Neural cell (in vitro differentiated cells): ENCODE measurements around the gene AFDN. TPM values are rescaled to one million over a fixed set of nuclear protein-coding genes. Genes with fewer than 3 reads are reported as not detected.

Experiments
- H2AFZ ChIP-seq: fragments of 200-600, 300-800 bp; sonication (generic), shearing (Covaris generic); 2 replicates; pipeline ENCODE4 v1.6.0; 2014; ENCODE audit warnings: low read depth, mild to moderate bottlenecking, antibody characterized with exemption, low read length, moderate library complexity
- H3F3A ChIP-seq: fragments of 200-600 bp; shearing (Covaris generic); 2 replicates; pipeline ENCODE4 v1.6.1; 2016; ENCODE audit warnings: mild to moderate bottlenecking, moderate library complexity, mixed read lengths, antibody characterized with exemption, low read length; ENCODE audit not compliant: insufficient read depth, poor library complexity, severe bottlenecking
- H3K27ac ChIP-seq: fragments of 200-600, 300-800 bp; sonication (generic), shearing (Covaris generic); 2 replicates; pipeline ENCODE4 v1.5.1; 2014; ENCODE audit warnings: mild to moderate bottlenecking, low read length, moderate library complexity
- H3K27me3 ChIP-seq: fragments of 300-800, 200-600 bp; sonication (generic), shearing (Covaris generic); 2 replicates; pipeline ENCODE4 v1.6.0; 2014; ENCODE audit warnings: mild to moderate bottlenecking, low read depth, low read length, moderate library complexity; ENCODE audit not compliant: insufficient read depth
- H3K36me3 ChIP-seq: fragments of 300-800, 200-600 bp; sonication (generic), shearing (Covaris generic); 2 replicates; pipeline ENCODE4 v1.5.1; 2014; ENCODE audit warnings: mild to moderate bottlenecking, antibody characterized with exemption, low read length, moderate library complexity; ENCODE audit not compliant: insufficient read depth
- H3K4me2 ChIP-seq: fragments of 300-800, 200-600 bp; sonication (generic), shearing (Covaris generic); 2 replicates; pipeline ENCODE4 v1.6.0; 2014; ENCODE audit warnings: mild to moderate bottlenecking, low read length
- H3K4me3 ChIP-seq: fragments of 300-800, 200-600 bp; sonication (generic), shearing (Covaris generic); 2 replicates; pipeline ENCODE4 v1.5.1; 2014; ENCODE audit warnings: mild to moderate bottlenecking, low read length, moderate library complexity
- H3K79me2 ChIP-seq: fragments of 200-600 bp; shearing (Covaris generic); replicated peaks from 2 replicates; pipeline ENCODE4 v1.6.0; 2014; ENCODE audit warnings: mild to moderate bottlenecking, low read length, moderate library complexity; ENCODE audit not compliant: insufficient read depth
- H3K9ac ChIP-seq: fragments of 300-800, 200-600 bp; sonication (generic), shearing (Covaris generic); 2 replicates; pipeline ENCODE4 v1.6.1; 2016; ENCODE audit warnings: mild to moderate bottlenecking, low read length, mixed read lengths
- H3K9me2 ChIP-seq: fragments of 200-600 bp; shearing (Covaris generic); 2 replicates; pipeline ENCODE4 v1.6.1; 2016; ENCODE audit warnings: mild to moderate bottlenecking, low read length, mixed read lengths; ENCODE audit not compliant: insufficient read depth
- H3K9me3 ChIP-seq: fragments of 200-600, 300-800 bp; sonication (generic), shearing (Covaris generic); 2 replicates; pipeline ENCODE4 v1.6.1; 2016; ENCODE audit warnings: mild to moderate bottlenecking, mixed run types, low read length, moderate library complexity, mixed read lengths
- H4K20me1 ChIP-seq: fragments of 200-600 bp; shearing (Covaris generic); 2 replicates; pipeline ENCODE4 v1.6.1; 2016; ENCODE audit warnings: mild to moderate bottlenecking, mixed run types; ENCODE audit not compliant: insufficient read depth
- EP300 ChIP-seq: fragments of 450-650 bp; conservative IDR thresholded peaks from 2 replicates; pipeline ENCODE4 v1.6.1; 2014; ENCODE audit warnings: antibody characterized with exemption, mild to moderate bottlenecking, moderate library complexity; ENCODE audit not compliant: poor library complexity, severe bottlenecking
- EZH2 ChIP-seq: fragments of 200-600, 300-800 bp; shearing (Covaris generic), sonication (generic); IDR thresholded peaks from 2 replicates; pipeline ENCODE4 v1.6.1; 2014; ENCODE audit warnings: antibody characterized with exemption, low read length, borderline replicate concordance, mild to moderate bottlenecking; ENCODE audit not compliant: insufficient read depth, poor library complexity, severe bottlenecking
- MXI1 ChIP-seq: fragments of 450-650 bp; conservative IDR thresholded peaks from 2 replicates; pipeline ENCODE4 v1.6.1; 2014; ENCODE audit warnings: antibody characterized with exemption, mild to moderate bottlenecking; ENCODE audit not compliant: poor library complexity, severe bottlenecking
- POLR2AphosphoS5 ChIP-seq: IDR thresholded peaks from 2 replicates; pipeline ENCODE4 v1.6.1; 2012
- RAD21 ChIP-seq: fragments of 450-650 bp; conservative IDR thresholded peaks from 2 replicates; pipeline ENCODE4 v1.6.1; 2014; ENCODE audit warnings: antibody characterized with exemption, mild to moderate bottlenecking, moderate library complexity
- SMC3 ChIP-seq: fragments of 450-650 bp; conservative IDR thresholded peaks from 2 replicates; pipeline ENCODE4 v1.6.1; 2014; ENCODE audit warnings: antibody characterized with exemption, mild to moderate bottlenecking, moderate library complexity; ENCODE audit not compliant: poor library complexity
- TAF1 ChIP-seq: IDR thresholded peaks from 2 replicates; pipeline ENCODE4 v1.6.1; 2012; ENCODE audit warnings: low read depth
- polyA plus RNA-seq: library from polyadenylated mRNA; depleted of rRNA; stranded (reverse); fragments of >200 nt; gene quantifications from 2 replicates; pipeline ENCODE4 v1.2.3, GENCODE V29; 2014
- TF ChIP-seq, protein P1 (sequence below): fragments of 450-650 bp; IDR thresholded peaks from 2 replicates; pipeline ENCODE4 v1.5.1; 2014; ENCODE audit warnings: antibody characterized with exemption, mild to moderate bottlenecking, moderate library complexity; ENCODE audit not compliant: poor library complexity, severe bottlenecking
- TF ChIP-seq, protein P2 (sequence below): IDR thresholded peaks from 2 replicates; pipeline ENCODE4 v1.6.1; 2012; ENCODE audit warnings: borderline replicate concordance

Gene AFDN
- polyA plus RNA-seq, 1 donor from 2014 or later, result 193 TPM

DNA sequence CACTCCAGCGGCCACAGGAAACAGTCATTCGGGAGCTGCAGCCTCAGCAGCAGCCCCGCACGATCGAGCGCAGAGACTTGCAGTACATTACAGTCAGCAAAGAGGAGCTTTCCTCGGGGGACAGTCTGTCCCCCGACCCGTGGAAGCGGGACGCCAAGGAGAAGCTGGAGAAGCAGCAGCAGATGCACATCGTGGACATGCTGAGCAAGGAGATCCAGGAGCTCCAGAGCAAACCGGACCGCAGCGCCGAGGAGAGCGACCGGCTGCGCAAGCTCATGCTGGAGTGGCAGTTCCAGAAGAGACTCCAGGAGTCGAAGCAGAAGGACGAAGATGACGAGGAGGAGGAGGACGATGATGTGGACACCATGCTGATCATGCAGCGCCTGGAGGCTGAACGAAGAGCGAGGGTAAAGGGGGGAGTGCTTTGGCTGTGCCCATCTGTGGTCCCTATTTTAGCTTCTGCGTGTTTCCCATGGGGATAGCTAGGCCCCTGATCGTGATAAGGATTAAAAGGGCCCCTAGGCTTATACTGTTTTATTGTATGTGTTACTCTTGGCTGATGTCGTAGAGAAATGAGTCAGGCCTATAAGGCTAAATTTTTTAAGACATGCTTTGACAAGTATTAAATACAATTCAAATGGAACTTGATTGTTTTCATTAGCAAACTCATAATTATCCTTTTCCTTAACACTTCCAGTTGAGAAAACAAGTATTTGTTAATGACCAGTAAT, 125.2 kb downstream of the AFDN start:
- TF ChIP-seq TAF1, result no peak
- no peak for TF ChIP-seq SMC3
- TF ChIP-seq EP300, result no peak
- TF ChIP-seq, protein P1, sequence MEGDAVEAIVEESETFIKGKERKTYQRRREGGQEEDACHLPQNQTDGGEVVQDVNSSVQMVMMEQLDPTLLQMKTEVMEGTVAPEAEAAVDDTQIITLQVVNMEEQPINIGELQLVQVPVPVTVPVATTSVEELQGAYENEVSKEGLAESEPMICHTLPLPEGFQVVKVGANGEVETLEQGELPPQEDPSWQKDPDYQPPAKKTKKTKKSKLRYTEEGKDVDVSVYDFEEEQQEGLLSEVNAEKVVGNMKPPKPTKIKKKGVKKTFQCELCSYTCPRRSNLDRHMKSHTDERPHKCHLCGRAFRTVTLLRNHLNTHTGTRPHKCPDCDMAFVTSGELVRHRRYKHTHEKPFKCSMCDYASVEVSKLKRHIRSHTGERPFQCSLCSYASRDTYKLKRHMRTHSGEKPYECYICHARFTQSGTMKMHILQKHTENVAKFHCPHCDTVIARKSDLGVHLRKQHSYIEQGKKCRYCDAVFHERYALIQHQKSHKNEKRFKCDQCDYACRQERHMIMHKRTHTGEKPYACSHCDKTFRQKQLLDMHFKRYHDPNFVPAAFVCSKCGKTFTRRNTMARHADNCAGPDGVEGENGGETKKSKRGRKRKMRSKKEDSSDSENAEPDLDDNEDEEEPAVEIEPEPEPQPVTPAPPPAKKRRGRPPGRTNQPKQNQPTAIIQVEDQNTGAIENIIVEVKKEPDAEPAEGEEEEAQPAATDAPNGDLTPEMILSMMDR, result no peak
- no peak for TF ChIP-seq MXI1
- TF ChIP-seq, protein P2, sequence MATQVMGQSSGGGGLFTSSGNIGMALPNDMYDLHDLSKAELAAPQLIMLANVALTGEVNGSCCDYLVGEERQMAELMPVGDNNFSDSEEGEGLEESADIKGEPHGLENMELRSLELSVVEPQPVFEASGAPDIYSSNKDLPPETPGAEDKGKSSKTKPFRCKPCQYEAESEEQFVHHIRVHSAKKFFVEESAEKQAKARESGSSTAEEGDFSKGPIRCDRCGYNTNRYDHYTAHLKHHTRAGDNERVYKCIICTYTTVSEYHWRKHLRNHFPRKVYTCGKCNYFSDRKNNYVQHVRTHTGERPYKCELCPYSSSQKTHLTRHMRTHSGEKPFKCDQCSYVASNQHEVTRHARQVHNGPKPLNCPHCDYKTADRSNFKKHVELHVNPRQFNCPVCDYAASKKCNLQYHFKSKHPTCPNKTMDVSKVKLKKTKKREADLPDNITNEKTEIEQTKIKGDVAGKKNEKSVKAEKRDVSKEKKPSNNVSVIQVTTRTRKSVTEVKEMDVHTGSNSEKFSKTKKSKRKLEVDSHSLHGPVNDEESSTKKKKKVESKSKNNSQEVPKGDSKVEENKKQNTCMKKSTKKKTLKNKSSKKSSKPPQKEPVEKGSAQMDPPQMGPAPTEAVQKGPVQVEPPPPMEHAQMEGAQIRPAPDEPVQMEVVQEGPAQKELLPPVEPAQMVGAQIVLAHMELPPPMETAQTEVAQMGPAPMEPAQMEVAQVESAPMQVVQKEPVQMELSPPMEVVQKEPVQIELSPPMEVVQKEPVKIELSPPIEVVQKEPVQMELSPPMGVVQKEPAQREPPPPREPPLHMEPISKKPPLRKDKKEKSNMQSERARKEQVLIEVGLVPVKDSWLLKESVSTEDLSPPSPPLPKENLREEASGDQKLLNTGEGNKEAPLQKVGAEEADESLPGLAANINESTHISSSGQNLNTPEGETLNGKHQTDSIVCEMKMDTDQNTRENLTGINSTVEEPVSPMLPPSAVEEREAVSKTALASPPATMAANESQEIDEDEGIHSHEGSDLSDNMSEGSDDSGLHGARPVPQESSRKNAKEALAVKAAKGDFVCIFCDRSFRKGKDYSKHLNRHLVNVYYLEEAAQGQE, result no peak
- no peak for TF ChIP-seq POLR2AphosphoS5
- no peak for TF ChIP-seq RAD21
- TF ChIP-seq EZH2, result no peak
- H3K36me3 ChIP-seq, result peaks cover 17% of the 10 kb centered on the region
- peaks cover 2% of the 10 kb centered on the region for H3K79me2 ChIP-seq
- no peak overlapping the region for H2AFZ ChIP-seq
- H3K9me2 ChIP-seq, result no peaks in the 10 kb centered on the region
- H3K4me3 ChIP-seq, result no peak overlapping the region
- H3K27me3 ChIP-seq, result no peaks in the 10 kb centered on the region
- H3F3A ChIP-seq, result no peaks in the 10 kb centered on the region
- no peak overlapping the region for H3K4me2 ChIP-seq
- H3K27ac ChIP-seq, result no peak overlapping the region
- no peaks in the 10 kb centered on the region for H3K9me3 ChIP-seq
- H4K20me1 ChIP-seq, result no peaks in the 10 kb centered on the region
- no peak overlapping the region for H3K9ac ChIP-seq

DNA sequence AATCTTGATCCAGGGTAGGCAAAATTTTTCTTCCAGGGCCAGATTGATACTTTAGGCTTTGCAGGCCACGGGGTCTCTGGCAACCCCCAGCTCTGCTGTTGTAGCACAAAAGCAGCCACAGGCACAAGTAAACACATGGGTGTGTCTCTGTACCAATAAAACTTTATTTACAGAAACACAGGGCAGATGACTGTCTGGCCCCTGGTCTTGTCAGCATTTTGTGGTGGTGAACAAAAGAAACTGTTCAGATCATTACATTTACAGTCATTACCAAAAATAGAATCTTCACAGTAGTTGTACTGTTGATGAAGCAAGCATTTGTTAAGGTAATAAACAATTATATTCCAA, 125.8 kb downstream of the AFDN start:
- TF ChIP-seq, protein P1, result no peak
- no peak for TF ChIP-seq SMC3
- no peak for TF ChIP-seq MXI1
- TF ChIP-seq EZH2, result no peak
- no peak for TF ChIP-seq EP300
- TF ChIP-seq TAF1, result no peak
- TF ChIP-seq RAD21, result no peak
- no peak for TF ChIP-seq POLR2AphosphoS5
- TF ChIP-seq, protein P2, result no peak
- Histone ChIP-seq H3K9me3 (no peaks in the 10 kb centered on the region), H3K9ac (no peak overlapping the region), H3K79me2 (peaks cover 2% of the 10 kb centered on the region), H3K4me2 (no peak overlapping the region), H3K9me2 (no peaks in the 10 kb centered on the region), H3K27ac (no peak overlapping the region), H4K20me1 (no peaks in the 10 kb centered on the region), H3K4me3 (no peak overlapping the region), H2AFZ (no peak overlapping the region), H3F3A (no peaks in the 10 kb centered on the region), H3K36me3 (peaks cover 17% of the 10 kb centered on the region), H3K27me3 (no peaks in the 10 kb centered on the region)
